ENCODE results near the gene RBM4B. TPM values are rescaled to one million over a fixed set of nuclear protein-coding genes. Genes with fewer than 3 reads are reported as not detected.

Gene RBM4B
- total RNA-seq, 2 donors from 2014 or later = 15.2 to 19.8 TPM

- ATAC-seq (no peak), DNase-seq (ENCODE audit: low spot score in 2 of 2) (no peak)
- Mint-ChIP-seq H3K27ac (peak overlapping the region in 1 of 2 donors; percentile 55), H3K9me3 (no peaks in the 10 kb centered on the region), H3K36me3 (no peaks in the 10 kb centered on the region)
Observed at GRCh38 chr11:66693356-66694055, 15.8 kb upstream of the RBM4B start.

- H3K27ac Mint-ChIP-seq = no peak overlapping the region
- no peaks in the 10 kb centered on the region for H3K9me3 Mint-ChIP-seq
- no peaks in the 10 kb centered on the region for H3K36me3 Mint-ChIP-seq
- DNase-seq (ENCODE audit: low spot score in 2 of 2) (no peak), ATAC-seq (no peak)
Observed at GRCh38 chr11:66692871-66693331, 15.2 kb upstream of the RBM4B start.

DNA sequence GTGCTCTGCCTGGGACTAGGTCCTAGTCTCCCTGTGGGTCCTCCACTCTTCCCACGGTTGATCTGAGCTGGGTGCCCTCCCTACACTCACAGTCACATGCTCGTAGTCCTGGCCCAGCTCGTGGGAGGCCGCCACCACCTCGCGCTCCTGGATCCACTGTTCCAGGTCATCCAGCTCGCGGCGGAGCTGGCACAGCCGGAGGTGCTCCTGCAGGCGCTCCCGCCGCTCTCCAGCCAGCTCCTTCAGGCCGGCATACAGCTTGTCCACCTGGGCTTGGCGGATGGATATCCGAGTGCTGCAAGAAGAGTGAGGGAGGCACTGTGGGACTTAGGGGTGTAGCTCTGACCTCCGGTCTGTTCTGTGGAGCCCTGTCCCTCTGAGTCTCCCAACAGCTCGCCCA, 14.8 kb upstream of the RBM4B start:
- no peak overlapping the region for H3K27ac Mint-ChIP-seq
- DNase-seq (ENCODE audit: low spot score in 2 of 2) (no peak), ATAC-seq (no peak)
- no peaks in the 10 kb centered on the region for H3K9me3 Mint-ChIP-seq
- no peaks in the 10 kb centered on the region for H3K36me3 Mint-ChIP-seq

DNA sequence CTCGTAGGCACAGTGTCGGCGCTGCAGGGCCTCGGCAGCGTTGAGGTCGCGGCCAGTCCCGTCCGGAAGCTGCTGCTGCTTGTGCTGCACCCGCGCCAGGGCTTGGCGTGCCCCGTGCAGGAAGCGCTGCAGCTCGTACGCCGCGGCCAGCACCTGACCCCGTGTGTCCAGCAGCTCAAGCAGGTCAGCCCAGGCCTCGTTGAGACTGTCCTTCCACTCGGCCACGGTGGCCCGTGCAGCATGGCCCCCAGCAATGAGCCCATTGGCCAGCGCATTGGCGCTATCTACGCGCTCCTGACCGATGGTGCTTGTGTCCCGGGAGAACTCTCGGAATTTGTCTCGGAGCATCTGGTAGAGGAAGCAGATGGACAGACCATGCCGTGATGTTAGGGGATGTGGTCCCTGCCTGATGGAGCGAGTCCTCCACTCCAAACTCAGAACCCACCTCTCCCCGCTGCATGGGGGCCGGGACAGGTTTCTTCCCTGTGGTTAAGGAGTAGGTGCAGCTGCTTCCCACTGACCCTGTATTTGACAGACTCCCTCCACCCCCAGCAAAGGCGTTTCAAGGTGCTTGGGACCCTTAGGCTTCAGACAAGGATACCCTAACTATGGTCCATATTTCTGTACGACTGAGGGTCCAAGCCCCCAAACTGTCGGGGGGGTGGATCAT, 13.8 kb upstream of the RBM4B start:
- Mint-ChIP-seq H3K27ac (no peak overlapping the region), H3K36me3 (no peaks in the 10 kb centered on the region), H3K9me3 (no peaks in the 10 kb centered on the region)
- DNase-seq (ENCODE audit: low spot score in 2 of 2) (no peak), ATAC-seq (no peak)

DNA sequence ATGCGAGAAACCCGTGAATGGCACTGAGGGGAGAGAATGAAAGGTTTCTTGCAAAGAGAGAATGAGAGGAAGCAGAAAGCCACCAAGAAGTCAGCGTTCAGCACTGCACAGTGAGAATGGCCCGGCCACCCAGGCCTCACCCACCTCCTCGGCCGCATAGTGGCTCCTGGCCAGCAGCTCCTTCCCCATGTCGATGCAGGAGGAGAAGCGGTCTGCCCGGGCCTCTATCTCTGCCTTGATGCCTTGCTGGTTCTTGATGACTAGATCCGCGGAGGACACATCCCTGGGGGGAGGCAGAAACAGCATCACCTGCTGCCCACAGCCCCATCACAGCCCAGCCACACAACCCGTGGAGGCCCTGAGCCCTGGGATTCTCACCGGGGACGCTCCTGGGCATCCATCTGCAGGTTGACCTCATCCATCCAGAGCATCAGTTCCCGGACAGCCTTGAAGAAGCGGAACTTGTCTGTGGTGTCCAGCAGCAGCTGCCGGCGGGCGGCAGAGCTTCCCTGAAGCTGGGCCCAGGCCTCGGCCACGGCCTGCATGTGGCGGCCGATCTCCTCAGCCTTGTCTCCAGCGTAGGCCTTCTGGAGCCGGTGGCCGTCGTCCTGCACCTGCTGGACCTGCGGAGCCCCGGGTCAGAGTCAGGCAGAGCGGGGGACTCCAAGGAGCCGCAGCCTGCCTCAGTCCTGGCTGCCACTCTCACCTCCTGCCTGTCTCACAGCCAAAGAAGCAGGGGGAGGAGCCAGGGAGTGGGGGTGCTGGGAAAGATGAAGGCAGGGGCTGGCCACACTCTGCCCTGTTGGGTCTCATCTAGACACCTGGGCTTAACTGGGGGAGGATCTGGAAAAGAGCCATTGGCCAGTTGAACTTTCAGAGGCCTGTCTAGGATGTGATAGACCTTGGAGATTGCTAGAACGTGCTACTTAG, 12.2 kb upstream of the RBM4B start:
- no peaks in the 10 kb centered on the region for H3K36me3 Mint-ChIP-seq
- DNase-seq (ENCODE audit: low spot score in 2 of 2) (no peak), ATAC-seq (no peak)
- no peak overlapping the region for H3K27ac Mint-ChIP-seq
- H3K9me3 Mint-ChIP-seq = no peaks in the 10 kb centered on the region

- Mint-ChIP-seq H3K27ac (no peak overlapping the region), H3K36me3 (no peaks in the 10 kb centered on the region), H3K9me3 (no peaks in the 10 kb centered on the region)
- DNase-seq (ENCODE audit: low spot score in 2 of 2) (no peak), ATAC-seq (no peak)
Observed at GRCh38 chr11:66688561-66689534, 11.2 kb upstream of the RBM4B start.

GRCh38 chr11:66687831-66688281, 10.2 kb upstream of the RBM4B start:
- ATAC-seq (no peak), DNase-seq (ENCODE audit: low spot score in 2 of 2) (no peak)
- no peaks in the 10 kb centered on the region for H3K9me3 Mint-ChIP-seq
- H3K27ac Mint-ChIP-seq = no peak overlapping the region
- no peaks in the 10 kb centered on the region for H3K36me3 Mint-ChIP-seq

DNA sequence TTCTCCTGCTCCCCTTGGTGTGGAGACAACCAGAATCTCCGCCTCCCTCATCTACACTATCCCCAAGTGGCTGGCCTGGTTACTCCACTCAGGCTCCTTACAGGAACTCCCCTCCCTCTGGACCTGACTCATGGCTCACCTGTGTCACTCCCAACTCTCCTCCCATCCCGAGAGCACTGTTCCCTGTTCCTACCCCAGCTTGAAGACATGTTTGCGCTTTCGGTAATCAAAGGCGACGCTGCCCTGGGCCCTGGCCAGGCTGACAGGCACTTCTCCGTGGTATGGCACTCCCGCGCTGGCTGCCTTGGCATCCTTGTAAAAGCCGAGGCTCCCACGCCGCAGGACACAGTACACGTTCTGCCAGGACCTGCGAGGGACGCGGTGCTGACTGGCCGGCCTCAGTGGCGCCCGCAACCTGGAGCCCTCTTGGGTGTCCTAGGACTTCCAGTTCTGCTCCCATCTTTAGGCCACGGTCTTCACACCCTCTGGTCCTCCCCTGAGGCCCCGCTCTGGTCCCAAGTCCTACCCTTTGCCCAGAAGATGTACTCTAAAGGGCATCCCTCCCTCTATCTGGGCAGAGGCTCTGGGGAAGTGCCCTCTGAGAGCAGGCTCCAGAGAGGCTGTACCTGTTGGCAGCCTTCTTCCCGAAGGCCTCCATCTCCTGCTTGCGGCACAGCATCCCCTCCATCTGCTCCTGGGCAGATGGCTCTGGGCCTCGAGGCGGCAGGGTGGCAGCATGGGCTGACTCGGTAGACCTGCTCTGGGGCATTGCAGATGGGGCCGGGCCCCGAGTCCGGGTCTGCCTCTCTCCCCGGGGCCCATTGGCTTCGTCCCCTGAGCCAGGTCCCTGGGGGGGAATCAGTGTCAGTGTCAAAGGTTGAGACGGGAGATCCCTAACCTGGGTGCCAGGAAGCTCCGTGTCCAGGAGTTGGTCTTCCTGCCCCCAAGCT, 9.4 kb upstream of the RBM4B start:
- Mint-ChIP-seq H3K9me3 (no peaks in the 10 kb centered on the region), H3K27ac (no peak overlapping the region), H3K36me3 (no peaks in the 10 kb centered on the region)
- no peak for ATAC-seq
- no peak for DNase-seq (ENCODE audit: low spot score in 2 of 2)

DNA sequence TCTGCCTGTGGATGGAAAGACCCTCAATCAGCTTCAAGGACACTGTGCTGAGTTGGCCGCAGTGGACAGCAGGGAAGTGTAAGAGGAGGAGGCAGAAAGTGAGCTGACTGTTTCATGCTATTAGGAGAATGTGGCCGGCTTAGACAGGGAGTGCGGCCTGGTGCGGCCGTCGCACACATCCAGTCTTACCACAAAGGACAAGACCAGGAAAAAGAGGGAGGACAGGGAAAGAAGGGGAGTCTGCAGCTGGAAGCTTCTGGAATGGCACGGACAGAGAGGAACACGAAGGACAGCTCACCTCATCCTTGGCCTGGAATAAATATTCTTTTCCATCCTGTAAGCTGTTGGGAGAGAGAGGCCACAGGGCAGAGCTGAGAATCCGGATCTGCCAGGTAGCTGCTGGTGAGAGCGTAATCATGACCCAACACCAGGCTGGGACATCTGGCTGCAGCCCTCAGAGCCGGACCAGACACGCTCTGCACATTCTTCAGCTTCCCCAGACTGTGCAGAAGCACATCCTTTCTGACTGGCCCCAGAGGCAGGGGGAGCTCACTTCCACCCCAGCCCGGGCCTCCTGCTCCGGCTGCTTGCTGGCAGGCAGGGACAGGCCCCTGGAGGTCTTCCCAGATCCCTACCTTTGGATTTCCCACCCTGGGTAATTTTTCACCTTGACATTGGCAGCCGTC, 8.6 kb upstream of the RBM4B start:
- Mint-ChIP-seq H3K36me3 (no peaks in the 10 kb centered on the region), H3K27ac (peak overlapping the region in 1 of 2 donors; percentile 61), H3K9me3 (no peaks in the 10 kb centered on the region)
- ATAC-seq = no peak
- DNase-seq (ENCODE audit: low spot score in 2 of 2) = no peak

- ATAC-seq (no peak), DNase-seq (ENCODE audit: low spot score in 2 of 2) (no peak)
- H3K9me3 Mint-ChIP-seq = no peaks in the 10 kb centered on the region
- H3K36me3 Mint-ChIP-seq = no peaks in the 10 kb centered on the region
- H3K27ac Mint-ChIP-seq = peak overlapping the region in 1 of 2 donors; percentile 61
Observed at GRCh38 chr11:66685276-66686099, 7.8 kb upstream of the RBM4B start.

DNA sequence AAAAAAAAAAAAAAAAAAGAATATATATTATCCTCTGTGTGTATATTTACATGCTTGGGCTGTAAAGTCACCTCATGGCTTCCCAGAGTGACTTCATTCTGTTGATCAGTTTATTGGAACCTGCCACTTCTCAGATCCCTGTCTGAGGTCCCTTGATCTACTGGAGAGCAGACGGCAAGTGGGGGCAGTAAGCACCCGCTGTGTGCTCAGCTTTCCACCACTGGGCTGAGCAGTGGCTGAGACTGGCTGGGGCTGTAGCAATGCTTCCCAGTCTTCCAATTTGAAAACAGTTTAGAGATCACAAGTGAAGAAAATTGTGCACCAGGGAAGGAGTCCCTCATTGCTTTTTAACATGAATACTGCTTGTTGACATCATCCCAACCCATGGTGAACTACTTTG, 6.9 kb upstream of the RBM4B start:
- DNase-seq (ENCODE audit: low spot score in 2 of 2) (no peak), ATAC-seq (no peak)
- Mint-ChIP-seq H3K36me3 (no peaks in the 10 kb centered on the region), H3K9me3 (no peaks in the 10 kb centered on the region), H3K27ac (no peak overlapping the region)

DNA sequence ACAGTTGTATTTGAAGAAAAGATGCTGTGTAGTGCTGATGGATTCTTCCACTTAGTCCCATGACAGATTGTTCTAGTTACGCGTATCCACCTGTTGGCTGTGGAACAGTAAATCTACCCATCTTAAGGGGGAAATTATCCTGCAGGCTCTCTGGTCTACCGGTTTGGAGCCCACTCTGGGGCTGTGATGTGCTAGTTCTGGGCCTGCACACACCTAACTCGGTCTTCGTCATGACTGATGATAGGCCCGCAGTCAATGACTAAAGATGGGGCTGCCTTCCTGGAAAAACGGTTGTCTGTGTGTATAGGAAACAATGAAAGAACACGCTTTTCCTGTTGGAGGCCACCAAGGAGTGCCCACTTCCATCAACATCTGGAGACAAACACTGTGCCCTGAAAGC, 6.2 kb upstream of the RBM4B start:
- Mint-ChIP-seq H3K36me3 (no peaks in the 10 kb centered on the region), H3K27ac (no peak overlapping the region), H3K9me3 (no peaks in the 10 kb centered on the region)
- peak in 1 of 2 donors; percentile 40 for DNase-seq (ENCODE audit: low spot score in 2 of 2)
- no peak for ATAC-seq

- ATAC-seq (no peak), DNase-seq (ENCODE audit: low spot score in 2 of 2) (peak in 1 of 2 donors; percentile 28)
- Mint-ChIP-seq H3K27ac (no peak overlapping the region), H3K9me3 (no peaks in the 10 kb centered on the region), H3K36me3 (peaks cover 11 to 18% of the 10 kb centered on the region in 2 donors)
Observed at GRCh38 chr11:66680966-66681645, 3.4 kb upstream of the RBM4B start.

Measured in activated naive CD4-positive, alpha-beta T cell treated with anti-CD3 and anti-CD28 coated beads, Interleukin-2, amount 50 U/mL, for 72 hours (primary cell).